PC-9 (cell line): Measurements from ENCODE around the gene TRIM58. TPM values are rescaled to one million over a fixed set of nuclear protein-coding genes. Genes with fewer than 3 reads are reported as not detected.

Source experiments
- BruUV-seq: library from RNA; stranded (reverse); fragments of 400-500 nt; replicated peaks from 2 replicates; lab custom pipeline; 2021; lab: Mats Ljungman, UMichigan
- CTCF ChIA-PET: fragments of 300-600 bp; sonication (Branson Sonifier 250); formaldehyde crosslinking; loops from one replicate; lab custom pipeline; 2022; ENCODE audit warnings: antibody characterized with exemption; lab: Charles Lee
- POLR2A ChIA-PET: fragments of 300-600 bp; sonication (Branson Sonifier 250); formaldehyde crosslinking; loops from one replicate; lab custom pipeline; 2022; ENCODE audit warnings: antibody characterized with exemption; ENCODE audit not compliant: unreplicated experiment; lab: Charles Lee
- DNase-seq, 2 experiments: peaks; one replicate each; pipeline versions ENCODE4 v3.0.0 to v3.0.0-alpha.2; 2015 to 2022; ENCODE audit warnings: mixed read lengths in 1 of 2
- H2AFZ ChIP-seq: fragments of 200-600 bp; sonication (generic); 2 replicates; pipeline ENCODE4 v1.8.1; 2017; ENCODE audit warnings: antibody characterized with exemption
- H3F3A ChIP-seq: fragments of 200-600 bp; sonication (generic); 2 replicates; pipeline ENCODE4 v1.8.1; 2017; ENCODE audit warnings: antibody characterized with exemption, mild to moderate bottlenecking, low read depth; ENCODE audit not compliant: insufficient read depth
- H3K27ac ChIP-seq: fragments of 200-600 bp; sonication (generic); 2 replicates; pipeline ENCODE4 v1.6.1; 2016; ENCODE audit warnings: mixed run types
- H3K27me3 ChIP-seq: fragments of 200-600 bp; sonication (generic); 2 replicates; pipeline ENCODE4 v1.6.1; 2016; ENCODE audit warnings: low read depth, mixed run types; ENCODE audit not compliant: insufficient read depth
- H3K36me3 ChIP-seq: fragments of 200-600 bp; sonication (generic); 2 replicates; pipeline ENCODE4 v1.6.1; 2016; ENCODE audit warnings: low read depth, mixed run types
- H3K4me1 ChIP-seq: fragments of 200-600 bp; sonication (generic); replicated peaks from 2 replicates; pipeline ENCODE4 v1.6.1; 2016; ENCODE audit warnings: mixed run types; ENCODE audit not compliant: insufficient read depth
- H3K4me2 ChIP-seq: fragments of 200-600 bp; sonication (generic); 2 replicates; pipeline ENCODE4 v1.6.1; 2017; ENCODE audit warnings: mixed run types
- H3K4me3 ChIP-seq: fragments of 200-600 bp; sonication (generic); 2 replicates; pipeline ENCODE4 v1.6.1; 2016; ENCODE audit warnings: mixed run types
- H3K79me2 ChIP-seq: fragments of 200-600 bp; sonication (generic); 2 replicates; pipeline ENCODE4 v1.6.1; 2017; ENCODE audit warnings: low read depth, mixed run types
- H3K9me2 ChIP-seq: fragments of 200-600 bp; sonication (generic); 2 replicates; pipeline ENCODE4 v1.8.1; 2017; ENCODE audit warnings: mild to moderate bottlenecking; ENCODE audit not compliant: insufficient read depth
- H3K9me3 ChIP-seq: fragments of 200-600 bp; sonication (generic); 2 replicates; pipeline ENCODE4 v1.8.1; 2016; ENCODE audit warnings: low read depth; ENCODE audit not compliant: insufficient read depth
- H4K20me1 ChIP-seq: fragments of 200-600 bp; sonication (generic); 2 replicates; pipeline ENCODE4 v1.8.1; 2017; ENCODE audit not compliant: insufficient read depth
- CTCF ChIP-seq: fragments of 200-600 bp; sonication (generic); conservative IDR thresholded peaks from 2 replicates; pipeline ENCODE4 v1.6.1; 2017; ENCODE audit warnings: mixed run types, antibody characterized with exemption, mild to moderate bottlenecking, moderate library complexity
- EZH2 ChIP-seq: fragments of 200-600 bp; sonication (generic); IDR thresholded peaks from 2 replicates; pipeline ENCODE4 v1.8.0; 2017; ENCODE audit warnings: antibody characterized with exemption, low read depth
- intact Hi-C: fragments of 100-400 bp; cut with micrococcal nuclease; formaldehyde crosslinking; loops from one replicate; pipeline ENCODE4 v1.10.0; 2022; ENCODE audit not compliant: unreplicated experiment
- total RNA-seq: library from RNA; stranded (reverse); gene quantifications from 2 replicates; pipeline ENCODE4 v1.2.3, GENCODE V29; 2021

TRIM58 gene
- total RNA-seq, 1 experiment from 2014 or later, result not detected

GRCh38 chr1:247914941-247915662 lies 58.1 kb downstream of the TRIM58 start:
- Histone ChIP-seq H3K27ac (no peak overlapping the region), H3K4me3 (no peak overlapping the region), H3K27me3 (no peaks in the 10 kb centered on the region), H3K9me2 (no peaks in the 10 kb centered on the region), H3F3A (no peaks in the 10 kb centered on the region), H4K20me1 (no peaks in the 10 kb centered on the region), H3K9me3 (no peaks in the 10 kb centered on the region), H3K4me1 (no peaks in the 10 kb centered on the region), H3K4me2 (no peak overlapping the region), H3K36me3 (no peaks in the 10 kb centered on the region), H2AFZ (no peak overlapping the region), H3K79me2 (no peaks in the 10 kb centered on the region)
- no peak for DNase-seq
- TF ChIP-seq CTCF, result no peak
- TF ChIP-seq EZH2, result no peak
- intact Hi-C loops, result no loop called here
- POLR2A ChIA-PET, result no interaction called here
- no TSS peak for BruUV-seq
- CTCF ChIA-PET, result no interaction called here

- Histone ChIP-seq H3K9me3 (no peaks in the 10 kb centered on the region), H3K4me3 (no peak within 1 kb of the TSS), H4K20me1 (no peaks in the 10 kb centered on the region), H3K4me2 (no peak within 1 kb of the TSS), H3K9me2 (no peaks in the 10 kb centered on the region), H3F3A (no peaks in the 10 kb centered on the region), H3K36me3 (no peaks in the 10 kb centered on the region), H3K27me3 (no peaks in the 10 kb centered on the region), H3K4me1 (no peaks in the 10 kb centered on the region), H2AFZ (no peak within 1 kb of the TSS), H3K79me2 (no peaks in the 10 kb centered on the region), H3K27ac (no peak within 1 kb of the TSS)
- no peak for DNase-seq
- TF ChIP-seq CTCF (no peak), EZH2 (no peak)
- ChIA-PET POLR2A (no interaction called here), CTCF (no interaction called here)
- intact Hi-C loops, result no loop called here
- BruUV-seq, result no TSS peak
These were observed 63.0 kb downstream of the TRIM58 start, which contains the start of gene OR2T8 for GRCh38 chr1:247919952-247920351. TSS of gene OR2T8 (plus strand) at chr1:247920252. CDS start at chr1:247921018, 766 bp downstream.

GRCh38 chr1:247923941-247924340 lies 67.0 kb downstream of the TRIM58 start:
- Histone ChIP-seq H3K9me3 (no peaks in the 10 kb centered on the region), H3K4me1 (no peaks in the 10 kb centered on the region), H3K9me2 (no peaks in the 10 kb centered on the region), H3K4me2 (no peak overlapping the region), H4K20me1 (no peaks in the 10 kb centered on the region), H3F3A (no peaks in the 10 kb centered on the region), H2AFZ (no peak overlapping the region), H3K36me3 (no peaks in the 10 kb centered on the region), H3K27me3 (no peaks in the 10 kb centered on the region), H3K27ac (no peak overlapping the region), H3K79me2 (no peaks in the 10 kb centered on the region), H3K4me3 (no peak overlapping the region)
- DNase-seq, result no peak
- POLR2A ChIA-PET, result no interaction called here
- no TSS peak for BruUV-seq
- TF ChIP-seq EZH2 (no peak), CTCF (no peak)
- CTCF ChIA-PET, result no interaction called here
- intact Hi-C loops, result no loop called here
